ENCODE data around the gene SNRNP25. TPM values are rescaled to one million over a fixed set of nuclear protein-coding genes. Genes with fewer than 3 reads are reported as not detected.

Gene SNRNP25
- total and polyA plus RNA-seq, 4 donors, result 15.1 to 22.2 (median 17.7) TPM

DNA sequence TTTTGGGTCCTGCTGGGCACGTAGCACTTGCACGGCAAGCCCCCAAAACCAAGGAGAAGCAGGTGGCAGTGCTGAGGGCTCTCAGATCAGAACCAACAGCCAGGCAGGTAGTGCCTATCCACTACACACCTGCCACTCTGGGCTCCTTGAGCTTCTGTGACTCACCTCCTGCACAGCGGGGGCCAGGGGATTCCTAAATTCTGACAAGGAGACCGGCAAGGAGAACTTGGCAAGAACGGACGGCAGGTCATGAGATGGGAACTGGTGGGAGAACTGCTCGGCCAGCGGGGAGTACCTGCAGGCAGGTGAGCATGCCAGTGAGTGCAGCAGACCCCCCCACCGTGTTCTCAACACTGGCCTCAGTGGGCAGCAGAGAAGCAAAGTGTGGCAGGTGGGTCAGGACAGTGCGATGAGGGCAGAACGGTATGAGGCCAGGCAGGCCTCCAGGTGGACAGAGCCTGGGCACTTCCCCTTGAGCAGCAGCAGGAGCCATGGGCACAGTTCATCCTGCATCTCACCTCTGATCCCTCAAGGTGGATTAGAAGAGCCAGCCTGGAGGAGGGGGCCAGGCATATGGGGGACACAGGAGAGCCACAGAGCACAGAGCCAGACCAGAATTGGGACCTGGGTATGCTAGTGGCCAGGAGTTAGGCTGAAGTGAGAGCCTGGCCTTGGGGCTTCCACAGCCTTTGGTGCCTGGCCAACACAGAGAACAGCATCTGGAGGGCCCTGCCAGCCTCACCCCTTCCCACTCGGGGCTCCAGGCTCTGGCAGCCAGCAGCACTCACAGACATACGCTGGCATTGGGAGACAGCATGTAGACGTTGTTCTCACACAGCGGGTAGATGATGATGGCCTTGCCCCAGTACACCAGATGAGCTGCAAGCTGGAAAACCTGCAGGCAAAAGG, 39.1 kb downstream of the SNRNP25 start:
- Histone ChIP-seq H3K36me3 (ENCODE audit: control insufficient read depth in 4 of 4, insufficient read depth in 3 of 4, low read depth in 1 of 4, low read length in 3 of 4) (peaks cover 0 to 19% (median 6%) of the 10 kb centered on the region in 4 donors), H3K4me1 (ENCODE audit: control insufficient read depth in 4 of 4, insufficient read depth in 4 of 4, low read length in 3 of 4) (peaks cover 0 to 4% (median 2%) of the 10 kb centered on the region in 4 donors), H3K27ac (ENCODE audit: low read depth in 1 of 2, low read length in 2 of 2) (no peak overlapping the region), H3K27me3 (ENCODE audit: control insufficient read depth in 4 of 4, insufficient read depth in 4 of 4, low read length in 3 of 4) (no peaks in the 10 kb centered on the region), H3K4me3 (ENCODE audit: low read depth in 1 of 3, low read length in 3 of 3) (no peak overlapping the region), H3K9me3 (ENCODE audit: control insufficient read depth in 4 of 4, low read length in 3 of 4) (no peaks in the 10 kb centered on the region), H3K9ac (ENCODE audit: low read depth in 1 of 2, low read length in 2 of 2) (no peak overlapping the region)
- 93% methylated on average over 15 of the region's 15 CpGs for WGBS
- no peak for DNase-seq (ENCODE audit: low spot score)
- TF ChIP-seq, protein P1, sequence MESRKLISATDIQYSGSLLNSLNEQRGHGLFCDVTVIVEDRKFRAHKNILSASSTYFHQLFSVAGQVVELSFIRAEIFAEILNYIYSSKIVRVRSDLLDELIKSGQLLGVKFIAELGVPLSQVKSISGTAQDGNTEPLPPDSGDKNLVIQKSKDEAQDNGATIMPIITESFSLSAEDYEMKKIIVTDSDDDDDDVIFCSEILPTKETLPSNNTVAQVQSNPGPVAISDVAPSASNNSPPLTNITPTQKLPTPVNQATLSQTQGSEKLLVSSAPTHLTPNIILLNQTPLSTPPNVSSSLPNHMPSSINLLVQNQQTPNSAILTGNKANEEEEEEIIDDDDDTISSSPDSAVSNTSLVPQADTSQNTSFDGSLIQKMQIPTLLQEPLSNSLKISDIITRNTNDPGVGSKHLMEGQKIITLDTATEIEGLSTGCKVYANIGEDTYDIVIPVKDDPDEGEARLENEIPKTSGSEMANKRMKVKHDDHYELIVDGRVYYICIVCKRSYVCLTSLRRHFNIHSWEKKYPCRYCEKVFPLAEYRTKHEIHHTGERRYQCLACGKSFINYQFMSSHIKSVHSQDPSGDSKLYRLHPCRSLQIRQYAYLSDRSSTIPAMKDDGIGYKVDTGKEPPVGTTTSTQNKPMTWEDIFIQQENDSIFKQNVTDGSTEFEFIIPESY (IDR thresholded peaks at IDR 0.05), result no peak
- TF ChIP-seq, protein P2, sequence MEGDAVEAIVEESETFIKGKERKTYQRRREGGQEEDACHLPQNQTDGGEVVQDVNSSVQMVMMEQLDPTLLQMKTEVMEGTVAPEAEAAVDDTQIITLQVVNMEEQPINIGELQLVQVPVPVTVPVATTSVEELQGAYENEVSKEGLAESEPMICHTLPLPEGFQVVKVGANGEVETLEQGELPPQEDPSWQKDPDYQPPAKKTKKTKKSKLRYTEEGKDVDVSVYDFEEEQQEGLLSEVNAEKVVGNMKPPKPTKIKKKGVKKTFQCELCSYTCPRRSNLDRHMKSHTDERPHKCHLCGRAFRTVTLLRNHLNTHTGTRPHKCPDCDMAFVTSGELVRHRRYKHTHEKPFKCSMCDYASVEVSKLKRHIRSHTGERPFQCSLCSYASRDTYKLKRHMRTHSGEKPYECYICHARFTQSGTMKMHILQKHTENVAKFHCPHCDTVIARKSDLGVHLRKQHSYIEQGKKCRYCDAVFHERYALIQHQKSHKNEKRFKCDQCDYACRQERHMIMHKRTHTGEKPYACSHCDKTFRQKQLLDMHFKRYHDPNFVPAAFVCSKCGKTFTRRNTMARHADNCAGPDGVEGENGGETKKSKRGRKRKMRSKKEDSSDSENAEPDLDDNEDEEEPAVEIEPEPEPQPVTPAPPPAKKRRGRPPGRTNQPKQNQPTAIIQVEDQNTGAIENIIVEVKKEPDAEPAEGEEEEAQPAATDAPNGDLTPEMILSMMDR (IDR thresholded peaks at IDR 0.05; ENCODE audit: low read depth, low read length, missing input control), result no peak

DNA sequence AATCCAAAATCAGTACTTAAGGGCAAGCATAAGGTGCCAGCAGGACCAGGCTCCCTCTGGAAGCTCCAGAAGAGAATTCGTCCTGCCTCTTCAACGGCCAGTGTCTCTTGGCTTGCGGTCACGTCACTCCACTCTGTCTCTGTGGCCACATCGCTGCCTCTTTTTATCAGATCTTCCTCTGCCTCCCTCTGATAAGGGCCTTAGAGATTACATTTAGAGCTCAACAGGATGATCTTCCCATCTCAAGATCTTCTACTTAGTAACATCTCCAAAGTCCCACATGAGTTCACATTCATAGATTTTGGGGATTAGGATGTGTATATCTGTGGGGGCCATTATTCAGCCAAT, 41.3 kb downstream of the SNRNP25 start:
- Histone ChIP-seq H3K27me3 (ENCODE audit: control insufficient read depth in 4 of 4, insufficient read depth in 4 of 4, low read length in 3 of 4) (no peaks in the 10 kb centered on the region), H3K36me3 (ENCODE audit: control insufficient read depth in 4 of 4, insufficient read depth in 3 of 4, low read depth in 1 of 4, low read length in 3 of 4) (peaks cover 0 to 11% (median 3%) of the 10 kb centered on the region in 4 donors), H3K9me3 (ENCODE audit: control insufficient read depth in 4 of 4, low read length in 3 of 4) (no peaks in the 10 kb centered on the region), H3K4me1 (ENCODE audit: control insufficient read depth in 4 of 4, insufficient read depth in 4 of 4, low read length in 3 of 4) (peaks cover 6 to 21% (median 12%) of the 10 kb centered on the region in 4 donors), H3K9ac (ENCODE audit: low read depth in 1 of 2, low read length in 2 of 2) (no peak overlapping the region), H3K27ac (ENCODE audit: low read depth in 1 of 2, low read length in 2 of 2) (no peak overlapping the region), H3K4me3 (ENCODE audit: low read depth in 1 of 3, low read length in 3 of 3) (no peak overlapping the region)
- 98% methylated on average over 5 of the region's 5 CpGs for WGBS
- DNase-seq (ENCODE audit: low spot score), result no peak
- TF ChIP-seq JUND (IDR thresholded peaks at IDR 0.05) (no peak), TAF1 (conservative IDR thresholded peaks at IDR 0.05) (no peak), HNF4A (conservative IDR thresholded peaks at IDR 0.05) (no peak), RAD21 (IDR thresholded peaks at IDR 0.05) (no peak), YY1 (IDR thresholded peaks at IDR 0.05) (no peak), FOXA2 (IDR thresholded peaks at IDR 0.05) (no peak), HNF4G (IDR thresholded peaks at IDR 0.05) (no peak), FOXA1 (IDR thresholded peaks at IDR 0.05) (no peak), NR2F2 (IDR thresholded peaks at IDR 0.05) (no peak), GABPA (IDR thresholded peaks at IDR 0.05 in 1 of 2, conservative IDR thresholded peaks at IDR 0.05 in 1 of 2) (no peak), SP1 (IDR thresholded peaks at IDR 0.05) (no peak), RXRA (IDR thresholded peaks at IDR 0.05) (no peak), EGR1 (IDR thresholded peaks at IDR 0.05; ENCODE audit: low read depth in 2 of 2) (no peak)
- TF ChIP-seq, protein P3, sequence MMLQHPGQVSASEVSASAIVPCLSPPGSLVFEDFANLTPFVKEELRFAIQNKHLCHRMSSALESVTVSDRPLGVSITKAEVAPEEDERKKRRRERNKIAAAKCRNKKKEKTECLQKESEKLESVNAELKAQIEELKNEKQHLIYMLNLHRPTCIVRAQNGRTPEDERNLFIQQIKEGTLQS (IDR thresholded peaks at IDR 0.05), result no peak
- TF ChIP-seq, protein P4, sequence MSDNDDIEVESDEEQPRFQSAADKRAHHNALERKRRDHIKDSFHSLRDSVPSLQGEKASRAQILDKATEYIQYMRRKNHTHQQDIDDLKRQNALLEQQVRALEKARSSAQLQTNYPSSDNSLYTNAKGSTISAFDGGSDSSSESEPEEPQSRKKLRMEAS (IDR thresholded peaks at IDR 0.05), result no peak
- TF ChIP-seq, protein P2 (IDR thresholded peaks at IDR 0.05; ENCODE audit: low read depth, low read length, missing input control), result no peak
- TF ChIP-seq, protein P1 (IDR thresholded peaks at IDR 0.05), result no peak
- TF ChIP-seq, protein P5, sequence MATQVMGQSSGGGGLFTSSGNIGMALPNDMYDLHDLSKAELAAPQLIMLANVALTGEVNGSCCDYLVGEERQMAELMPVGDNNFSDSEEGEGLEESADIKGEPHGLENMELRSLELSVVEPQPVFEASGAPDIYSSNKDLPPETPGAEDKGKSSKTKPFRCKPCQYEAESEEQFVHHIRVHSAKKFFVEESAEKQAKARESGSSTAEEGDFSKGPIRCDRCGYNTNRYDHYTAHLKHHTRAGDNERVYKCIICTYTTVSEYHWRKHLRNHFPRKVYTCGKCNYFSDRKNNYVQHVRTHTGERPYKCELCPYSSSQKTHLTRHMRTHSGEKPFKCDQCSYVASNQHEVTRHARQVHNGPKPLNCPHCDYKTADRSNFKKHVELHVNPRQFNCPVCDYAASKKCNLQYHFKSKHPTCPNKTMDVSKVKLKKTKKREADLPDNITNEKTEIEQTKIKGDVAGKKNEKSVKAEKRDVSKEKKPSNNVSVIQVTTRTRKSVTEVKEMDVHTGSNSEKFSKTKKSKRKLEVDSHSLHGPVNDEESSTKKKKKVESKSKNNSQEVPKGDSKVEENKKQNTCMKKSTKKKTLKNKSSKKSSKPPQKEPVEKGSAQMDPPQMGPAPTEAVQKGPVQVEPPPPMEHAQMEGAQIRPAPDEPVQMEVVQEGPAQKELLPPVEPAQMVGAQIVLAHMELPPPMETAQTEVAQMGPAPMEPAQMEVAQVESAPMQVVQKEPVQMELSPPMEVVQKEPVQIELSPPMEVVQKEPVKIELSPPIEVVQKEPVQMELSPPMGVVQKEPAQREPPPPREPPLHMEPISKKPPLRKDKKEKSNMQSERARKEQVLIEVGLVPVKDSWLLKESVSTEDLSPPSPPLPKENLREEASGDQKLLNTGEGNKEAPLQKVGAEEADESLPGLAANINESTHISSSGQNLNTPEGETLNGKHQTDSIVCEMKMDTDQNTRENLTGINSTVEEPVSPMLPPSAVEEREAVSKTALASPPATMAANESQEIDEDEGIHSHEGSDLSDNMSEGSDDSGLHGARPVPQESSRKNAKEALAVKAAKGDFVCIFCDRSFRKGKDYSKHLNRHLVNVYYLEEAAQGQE (IDR thresholded peaks at IDR 0.05), result no peak

All from liver (tissue), 9 donors.